ENCODE data around the gene NDUFAF7.

- TF ChIP-seq ZNF546 (CRISPR knock-in tag; conservative IDR thresholded peaks at IDR 0.05) (no peak), MEIS2 (CRISPR knock-in tag; IDR thresholded peaks at IDR 0.05) (no peak), ZNF451 (CRISPR knock-in tag; IDR thresholded peaks at IDR 0.05) (no peak), CTCF (CRISPR knock-in tag; IDR thresholded peaks at IDR 0.05) (no peak), BCL3 (CRISPR knock-in tag; IDR thresholded peaks at IDR 0.05) (no peak), BCL6 (CRISPR knock-in tag; IDR thresholded peaks at IDR 0.05) (no peak), MED1 (CRISPR knock-in tag; IDR thresholded peaks at IDR 0.05) (no peak), YY1 (IDR thresholded peaks at IDR 0.05; ENCODE audit: insufficient read depth, insufficient replicate concordance, low read depth, low read length) (no peak), SRSF9 (IDR thresholded peaks at IDR 0.05; ENCODE audit: borderline replicate concordance, insufficient read depth, low read depth, low read length, poor library complexity, severe bottlenecking) (no peak), TAF1 (CRISPR knock-in tag; IDR thresholded peaks at IDR 0.05) (no peak)
- TF ChIP-seq, protein P1, sequence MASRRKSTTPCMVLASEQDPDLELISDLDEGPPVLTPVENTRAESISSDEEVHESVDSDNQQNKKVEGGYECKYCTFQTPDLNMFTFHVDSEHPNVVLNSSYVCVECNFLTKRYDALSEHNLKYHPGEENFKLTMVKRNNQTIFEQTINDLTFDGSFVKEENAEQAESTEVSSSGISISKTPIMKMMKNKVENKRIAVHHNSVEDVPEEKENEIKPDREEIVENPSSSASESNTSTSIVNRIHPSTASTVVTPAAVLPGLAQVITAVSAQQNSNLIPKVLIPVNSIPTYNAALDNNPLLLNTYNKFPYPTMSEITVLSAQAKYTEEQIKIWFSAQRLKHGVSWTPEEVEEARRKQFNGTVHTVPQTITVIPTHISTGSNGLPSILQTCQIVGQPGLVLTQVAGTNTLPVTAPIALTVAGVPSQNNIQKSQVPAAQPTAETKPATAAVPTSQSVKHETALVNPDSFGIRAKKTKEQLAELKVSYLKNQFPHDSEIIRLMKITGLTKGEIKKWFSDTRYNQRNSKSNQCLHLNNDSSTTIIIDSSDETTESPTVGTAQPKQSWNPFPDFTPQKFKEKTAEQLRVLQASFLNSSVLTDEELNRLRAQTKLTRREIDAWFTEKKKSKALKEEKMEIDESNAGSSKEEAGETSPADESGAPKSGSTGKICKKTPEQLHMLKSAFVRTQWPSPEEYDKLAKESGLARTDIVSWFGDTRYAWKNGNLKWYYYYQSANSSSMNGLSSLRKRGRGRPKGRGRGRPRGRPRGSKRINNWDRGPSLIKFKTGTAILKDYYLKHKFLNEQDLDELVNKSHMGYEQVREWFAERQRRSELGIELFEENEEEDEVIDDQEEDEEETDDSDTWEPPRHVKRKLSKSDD (CRISPR knock-in tag; IDR thresholded peaks at IDR 0.05; ENCODE audit: low read depth) = no peak
- TF ChIP-seq, protein P2, sequence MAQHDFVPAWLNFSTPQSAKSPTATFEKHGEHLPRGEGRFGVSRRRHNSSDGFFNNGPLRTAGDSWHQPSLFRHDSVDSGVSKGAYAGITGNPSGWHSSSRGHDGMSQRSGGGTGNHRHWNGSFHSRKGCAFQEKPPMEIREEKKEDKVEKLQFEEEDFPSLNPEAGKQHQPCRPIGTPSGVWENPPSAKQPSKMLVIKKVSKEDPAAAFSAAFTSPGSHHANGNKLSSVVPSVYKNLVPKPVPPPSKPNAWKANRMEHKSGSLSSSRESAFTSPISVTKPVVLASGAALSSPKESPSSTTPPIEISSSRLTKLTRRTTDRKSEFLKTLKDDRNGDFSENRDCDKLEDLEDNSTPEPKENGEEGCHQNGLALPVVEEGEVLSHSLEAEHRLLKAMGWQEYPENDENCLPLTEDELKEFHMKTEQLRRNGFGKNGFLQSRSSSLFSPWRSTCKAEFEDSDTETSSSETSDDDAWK (CRISPR knock-in tag; IDR thresholded peaks at IDR 0.05) = no peak
Observed at GRCh38 chr2:37268111-37268510, 36.7 kb downstream of the NDUFAF7 start.
